Measurements from ENCODE around the gene PPP1R9A.

The PPP1R9A gene

DNA sequence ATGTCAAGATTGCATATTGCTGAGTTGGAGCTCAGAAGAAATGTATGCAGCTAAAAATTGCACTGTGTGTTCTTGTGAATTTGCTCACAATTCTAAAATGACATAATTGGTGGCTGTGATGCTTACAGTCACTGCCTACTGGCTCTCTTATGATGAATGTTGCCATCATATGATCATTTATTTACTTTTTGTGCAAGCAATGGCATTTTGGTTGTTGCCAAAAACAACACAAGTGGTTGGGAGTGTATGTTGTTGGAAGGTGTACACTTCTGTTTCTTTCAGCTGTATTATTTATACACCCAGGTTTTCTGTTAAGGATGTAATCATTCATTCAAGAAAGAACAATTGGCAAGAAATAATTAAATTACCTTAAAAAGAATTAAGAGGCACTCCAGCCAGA lies 388.0 kb downstream of the PPP1R9A start:
- Mint-ChIP-seq H3K4me3 (no peak overlapping the region), H3K36me3 (no peaks in the 10 kb centered on the region), H3K27me3 (peaks cover 11% of the 10 kb centered on the region), H3K27ac (no peak overlapping the region), H3K9me3 (no peaks in the 10 kb centered on the region), H3K4me1 (no peaks in the 10 kb centered on the region)
- no peak for ATAC-seq

- no peaks in the 10 kb centered on the region for H3K4me1 Mint-ChIP-seq
- no peaks in the 10 kb centered on the region for H3K9me3 Mint-ChIP-seq
- ATAC-seq = no peak
These were observed 389.1 kb downstream of the PPP1R9A start for GRCh38 chr7:95296456-95296855.

DNA sequence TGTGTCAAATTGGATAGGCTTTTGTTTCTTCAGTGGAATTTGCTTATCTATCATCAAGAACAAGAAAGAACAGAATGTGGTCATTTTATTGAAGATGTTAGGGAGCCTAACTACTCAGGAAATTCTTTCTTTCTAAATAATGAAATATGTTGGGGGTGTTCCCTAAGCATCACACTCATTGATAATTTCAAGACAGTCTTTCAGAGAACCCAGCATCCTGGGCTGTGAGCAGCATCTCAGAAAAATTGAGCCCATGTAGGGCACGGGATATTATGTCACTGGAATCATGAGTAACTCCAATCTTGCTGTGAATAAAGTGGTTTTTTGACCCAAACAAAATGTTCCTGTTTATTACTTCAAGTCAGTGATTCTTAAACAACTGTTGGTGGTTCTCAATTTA lies 389.6 kb downstream of the PPP1R9A start:
- Mint-ChIP-seq H3K4me1 (no peaks in the 10 kb centered on the region), H3K9me3 (no peaks in the 10 kb centered on the region)
- no peak for ATAC-seq

More at GRCh38 chr7:95296456-95296855, 389.1 kb downstream of the PPP1R9A start:
- Mint-ChIP-seq H3K27me3 (peaks cover 11% of the 10 kb centered on the region), H3K36me3 (no peaks in the 10 kb centered on the region), H3K4me3 (no peak overlapping the region), H3K27ac (no peak overlapping the region)

DNA sequence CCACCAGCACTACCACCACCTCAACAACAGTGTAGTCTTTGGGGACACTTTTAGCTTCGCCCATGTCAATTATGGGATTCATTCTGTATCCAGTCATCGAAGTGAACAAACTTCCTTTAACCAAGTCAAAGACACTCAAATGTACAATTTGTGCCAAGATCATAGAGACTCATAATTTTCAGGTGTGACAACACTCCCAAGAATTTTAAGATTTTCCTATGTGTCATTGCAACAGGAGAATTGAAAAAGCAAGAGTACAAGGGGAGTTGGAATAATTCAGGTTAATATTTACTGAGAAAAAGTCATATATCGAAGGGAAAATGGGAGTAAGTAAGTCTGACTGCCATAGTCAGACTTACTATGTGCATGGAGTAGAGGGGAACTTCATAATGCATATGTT lies 390.7 kb downstream of the PPP1R9A start:
- H3K4me3 Mint-ChIP-seq = no peak overlapping the region
- H3K4me1 Mint-ChIP-seq = no peaks in the 10 kb centered on the region
- H3K9me3 Mint-ChIP-seq = no peaks in the 10 kb centered on the region
- H3K27ac Mint-ChIP-seq = no peak overlapping the region
- ATAC-seq = no peak
- H3K27me3 Mint-ChIP-seq = peaks cover 11% of the 10 kb centered on the region
- no peaks in the 10 kb centered on the region for H3K36me3 Mint-ChIP-seq

More for the DNA sequence above, 389.6 kb downstream of the PPP1R9A start:
- Mint-ChIP-seq H3K27ac (no peak overlapping the region), H3K36me3 (no peaks in the 10 kb centered on the region), H3K27me3 (peaks cover 11% of the 10 kb centered on the region), H3K4me3 (no peak overlapping the region)

GRCh38 chr7:95303013-95303905 lies 395.9 kb downstream of the PPP1R9A start:
- no peak overlapping the region for H3K27ac Mint-ChIP-seq
- no peaks in the 10 kb centered on the region for H3K36me3 Mint-ChIP-seq
- H3K9me3 Mint-ChIP-seq = no peaks in the 10 kb centered on the region
- no peaks in the 10 kb centered on the region for H3K4me1 Mint-ChIP-seq
- no peak overlapping the region for H3K4me3 Mint-ChIP-seq
- no peak for ATAC-seq
- H3K27me3 Mint-ChIP-seq = peaks cover 24% of the 10 kb centered on the region

- H3K36me3 Mint-ChIP-seq = no peaks in the 10 kb centered on the region
- H3K27me3 Mint-ChIP-seq = peaks cover 22% of the 10 kb centered on the region
- H3K9me3 Mint-ChIP-seq = no peaks in the 10 kb centered on the region
- H3K4me3 Mint-ChIP-seq = no peak overlapping the region
- no peak overlapping the region for H3K27ac Mint-ChIP-seq
- ATAC-seq = no peak
- no peaks in the 10 kb centered on the region for H3K4me1 Mint-ChIP-seq
These were observed 397.6 kb downstream of the PPP1R9A start for GRCh38 chr7:95304990-95305389.

DNA sequence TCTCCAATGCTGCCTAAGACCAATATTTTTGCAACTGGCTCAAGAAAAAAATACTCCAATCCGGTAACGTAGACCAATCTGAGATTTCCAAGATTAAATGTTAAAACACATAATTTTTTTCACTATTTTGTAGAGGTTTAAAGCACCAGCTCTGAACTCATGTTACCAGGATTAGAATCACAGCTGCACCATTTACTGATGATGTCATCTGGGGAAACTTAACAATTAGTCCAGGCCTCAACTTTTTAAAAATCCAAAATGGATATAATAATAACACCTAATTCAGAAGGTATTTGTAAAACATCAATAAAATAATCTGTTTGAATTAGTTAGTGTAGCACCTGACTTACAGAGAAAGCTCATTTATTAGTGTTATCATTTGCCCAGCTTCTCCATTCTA lies 402.6 kb downstream of the PPP1R9A start:
- no peaks in the 10 kb centered on the region for H3K9me3 Mint-ChIP-seq
- no peaks in the 10 kb centered on the region for H3K36me3 Mint-ChIP-seq
- H3K4me3 Mint-ChIP-seq = no peak overlapping the region
- no peak overlapping the region for H3K27ac Mint-ChIP-seq
- no peak for ATAC-seq
- H3K27me3 Mint-ChIP-seq = peaks cover 43% of the 10 kb centered on the region
- H3K4me1 Mint-ChIP-seq = peaks cover 12% of the 10 kb centered on the region

- Mint-ChIP-seq H3K36me3 (no peaks in the 10 kb centered on the region), H3K4me3 (no peak overlapping the region), H3K27ac (no peak overlapping the region), H3K9me3 (no peaks in the 10 kb centered on the region), H3K27me3 (peaks cover 34% of the 10 kb centered on the region), H3K4me1 (peaks cover 12% of the 10 kb centered on the region)
- no peak for ATAC-seq
These were observed 404.0 kb downstream of the PPP1R9A start for GRCh38 chr7:95311389-95311788.

DNA sequence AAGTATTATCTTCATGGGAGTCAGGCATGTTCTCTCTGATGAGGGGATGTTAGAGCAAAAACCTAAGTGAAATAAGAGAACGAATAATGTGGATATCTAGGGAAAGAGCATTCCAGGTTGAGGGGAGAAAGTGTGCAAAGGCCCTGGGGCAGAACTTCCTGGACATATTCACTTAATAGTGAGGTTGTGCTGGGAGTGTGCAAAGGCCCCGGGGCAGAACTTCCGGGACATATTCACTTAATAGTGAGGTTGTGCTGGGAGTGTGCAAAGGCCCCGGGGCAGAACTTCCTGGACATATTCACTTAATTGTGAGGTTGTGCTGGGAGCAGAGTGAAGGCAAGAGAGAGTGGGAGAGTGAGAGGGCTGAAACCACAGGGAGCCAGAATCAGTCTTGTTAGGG lies 405.2 kb downstream of the PPP1R9A start:
- H3K4me3 Mint-ChIP-seq = no peak overlapping the region
- no peaks in the 10 kb centered on the region for H3K9me3 Mint-ChIP-seq
- no peak for ATAC-seq
- H3K36me3 Mint-ChIP-seq = no peaks in the 10 kb centered on the region
- no peak overlapping the region for H3K27ac Mint-ChIP-seq
- H3K4me1 Mint-ChIP-seq = peaks cover 12% of the 10 kb centered on the region
- H3K27me3 Mint-ChIP-seq = peaks cover 30% of the 10 kb centered on the region

DNA sequence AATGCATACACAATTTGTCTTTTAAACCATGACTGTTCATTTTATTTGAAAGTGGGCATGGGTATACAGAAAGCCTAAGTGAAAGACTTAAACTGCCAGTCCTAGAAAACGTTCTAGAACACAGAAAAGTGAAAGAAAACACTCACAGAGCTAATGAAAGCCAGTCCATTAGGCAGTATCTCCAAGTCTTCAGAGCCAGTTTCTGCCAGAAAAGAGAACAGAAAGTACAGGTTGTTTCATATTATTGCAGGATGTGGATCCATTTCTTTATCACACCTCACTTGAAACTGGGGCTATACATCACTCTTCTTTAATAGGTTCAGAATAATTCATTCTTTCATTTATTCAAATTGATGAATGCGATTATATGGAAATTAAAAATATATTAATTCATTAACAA lies 409.2 kb downstream of the PPP1R9A start:
- Mint-ChIP-seq H3K27ac (no peak overlapping the region), H3K9me3 (no peaks in the 10 kb centered on the region), H3K4me3 (no peak overlapping the region), H3K4me1 (peaks cover 16% of the 10 kb centered on the region), H3K36me3 (no peaks in the 10 kb centered on the region), H3K27me3 (peaks cover 14% of the 10 kb centered on the region)
- no peak for ATAC-seq

GRCh38 chr7:95317546-95317945 lies 410.2 kb downstream of the PPP1R9A start:
- H3K36me3 Mint-ChIP-seq = no peaks in the 10 kb centered on the region
- peaks cover 14% of the 10 kb centered on the region for H3K27me3 Mint-ChIP-seq
- peaks cover 16% of the 10 kb centered on the region for H3K4me1 Mint-ChIP-seq
- H3K4me3 Mint-ChIP-seq = no peak overlapping the region
- no peak for ATAC-seq
- H3K27ac Mint-ChIP-seq = no peak overlapping the region
- no peaks in the 10 kb centered on the region for H3K9me3 Mint-ChIP-seq

- H3K36me3 Mint-ChIP-seq = no peaks in the 10 kb centered on the region
- no peak overlapping the region for H3K4me3 Mint-ChIP-seq
- peaks cover 14% of the 10 kb centered on the region for H3K27me3 Mint-ChIP-seq
- peaks cover 16% of the 10 kb centered on the region for H3K4me1 Mint-ChIP-seq
- H3K9me3 Mint-ChIP-seq = no peaks in the 10 kb centered on the region
- ATAC-seq = no peak
- no peak overlapping the region for H3K27ac Mint-ChIP-seq
These were observed 410.6 kb downstream of the PPP1R9A start for GRCh38 chr7:95317966-95318365.

GRCh38 chr7:95318501-95319100 lies 411.2 kb downstream of the PPP1R9A start:
- H3K9me3 Mint-ChIP-seq = no peaks in the 10 kb centered on the region
- no peak overlapping the region for H3K4me3 Mint-ChIP-seq
- H3K27me3 Mint-ChIP-seq = peaks cover 10% of the 10 kb centered on the region
- no peak overlapping the region for H3K27ac Mint-ChIP-seq
- no peak for ATAC-seq
- no peaks in the 10 kb centered on the region for H3K36me3 Mint-ChIP-seq
- peaks cover 15% of the 10 kb centered on the region for H3K4me1 Mint-ChIP-seq

DNA sequence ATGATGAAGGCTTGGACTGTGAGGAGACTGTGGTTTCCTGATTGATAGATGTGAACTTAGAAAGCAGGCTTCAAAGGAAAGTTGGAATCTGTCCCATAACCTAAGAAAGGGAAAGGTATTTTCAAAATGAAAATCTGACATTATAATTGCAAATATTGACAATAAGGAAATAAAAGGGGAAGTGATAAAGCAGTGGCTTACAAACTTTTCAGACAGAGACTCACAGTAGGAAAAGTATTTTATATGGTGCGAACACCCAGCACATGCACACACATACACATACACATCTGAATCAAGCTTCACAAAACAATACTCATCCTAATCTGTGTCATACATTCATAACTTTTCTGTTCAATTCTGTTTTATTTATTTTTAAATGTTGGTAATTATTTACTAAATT lies 412.2 kb downstream of the PPP1R9A start:
- H3K36me3 Mint-ChIP-seq = no peaks in the 10 kb centered on the region
- no peak for ATAC-seq
- H3K27me3 Mint-ChIP-seq = peaks cover under 1% of the 10 kb centered on the region
- peaks cover 5% of the 10 kb centered on the region for H3K4me1 Mint-ChIP-seq
- H3K9me3 Mint-ChIP-seq = no peaks in the 10 kb centered on the region
- no peak overlapping the region for H3K27ac Mint-ChIP-seq
- no peak overlapping the region for H3K4me3 Mint-ChIP-seq

DNA sequence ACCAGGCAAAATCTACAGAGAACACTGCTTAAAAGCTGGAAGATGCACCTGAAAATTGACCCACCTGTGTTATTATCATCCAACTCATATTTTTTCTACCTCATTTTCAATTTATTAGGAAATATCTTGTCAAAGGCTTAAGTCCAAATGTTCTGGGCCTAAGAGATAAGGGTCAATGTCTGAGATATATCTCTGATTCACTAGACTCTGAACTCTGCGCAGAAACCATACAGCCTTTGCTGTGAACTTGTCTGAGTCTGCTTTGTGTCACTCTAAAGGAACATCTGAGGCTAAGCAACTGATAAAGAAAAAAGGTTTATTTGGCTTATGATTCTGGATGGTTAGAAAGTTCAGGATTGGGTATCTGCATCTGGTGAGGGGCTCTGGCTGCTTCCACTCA lies 413.3 kb downstream of the PPP1R9A start:
- no peak overlapping the region for H3K27ac Mint-ChIP-seq
- H3K36me3 Mint-ChIP-seq = no peaks in the 10 kb centered on the region
- H3K4me3 Mint-ChIP-seq = no peak overlapping the region
- no peaks in the 10 kb centered on the region for H3K9me3 Mint-ChIP-seq
- no peaks in the 10 kb centered on the region for H3K27me3 Mint-ChIP-seq
- peaks cover 4% of the 10 kb centered on the region for H3K4me1 Mint-ChIP-seq
- ATAC-seq = no peak

- Mint-ChIP-seq H3K27me3 (no peaks in the 10 kb centered on the region), H3K4me1 (peaks cover 4% of the 10 kb centered on the region), H3K4me3 (no peak overlapping the region), H3K36me3 (no peaks in the 10 kb centered on the region), H3K9me3 (no peaks in the 10 kb centered on the region), H3K27ac (no peak overlapping the region)
- no peak for ATAC-seq
These were observed 414.3 kb downstream of the PPP1R9A start for GRCh38 chr7:95321720-95322119.

All from stimulated activated memory B cell treated with anti-CD40 and anti-IgM and Interleukin-4, amounts not matched to agents 10 μg/mL and 1 μg/mL and 100 μg/mL, for 72 hours (primary cell).